ENCODE results near the gene SYTL3.

The SYTL3 gene

DNA sequence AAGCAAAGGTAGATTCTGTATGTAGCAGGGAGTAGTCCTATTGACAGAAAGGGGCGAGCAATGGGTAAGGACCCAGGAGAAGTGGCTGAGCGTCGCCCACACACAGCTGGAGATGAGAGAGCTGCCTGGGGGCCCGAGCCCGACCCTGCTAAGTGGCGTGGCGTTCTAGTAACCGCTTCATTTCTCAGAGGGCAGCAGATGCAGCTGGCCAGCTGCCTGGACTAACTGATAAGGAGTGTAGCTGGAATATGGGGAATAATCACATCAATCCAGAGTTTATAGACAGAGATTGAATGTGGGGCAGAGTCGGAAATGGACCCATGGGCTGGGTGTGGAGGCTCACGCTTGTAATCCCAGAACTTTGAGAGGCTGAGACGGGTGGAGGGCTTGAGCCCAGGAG lies 104.9 kb downstream of the SYTL3 start:
- TF ChIP-seq TAF1 (IDR thresholded peaks at IDR 0.05; ENCODE audit: borderline replicate concordance, low read depth, low read length): no peak
- no peak for TF ChIP-seq POLR2AphosphoS5 (IDR thresholded peaks at IDR 0.05; ENCODE audit: low read depth, low read length)
- TF ChIP-seq POLR2A (IDR thresholded peaks at IDR 0.05; ENCODE audit: low read depth, low read length): no peak
- FAIRE-seq: no peak
- no peak for DNase-seq (ENCODE audit: insufficient read length)

DNA sequence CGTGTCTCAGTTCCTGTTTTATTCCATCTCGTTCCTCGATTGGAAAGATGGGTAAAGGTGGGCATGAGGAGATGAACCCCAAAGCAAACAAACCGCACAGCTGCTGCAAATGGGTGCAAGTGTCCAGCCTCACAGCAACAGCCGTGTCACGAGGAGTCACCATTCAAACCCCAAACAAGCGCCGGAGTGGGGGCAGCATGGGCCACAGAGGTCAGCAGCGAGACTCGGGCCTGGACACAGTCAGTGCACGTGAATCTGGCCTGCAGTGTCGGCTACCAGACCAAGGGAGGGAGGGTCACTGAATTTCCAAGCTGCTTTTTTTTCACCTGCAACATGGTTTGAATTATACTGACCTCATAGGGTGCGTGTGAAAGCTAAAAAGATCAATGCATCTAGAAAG lies 105.8 kb downstream of the SYTL3 start:
- no peak for DNase-seq (ENCODE audit: insufficient read length)
- no peak for FAIRE-seq
- no peak for TF ChIP-seq POLR2AphosphoS5 (IDR thresholded peaks at IDR 0.05; ENCODE audit: low read depth, low read length)
- TF ChIP-seq TAF1 (IDR thresholded peaks at IDR 0.05; ENCODE audit: borderline replicate concordance, low read depth, low read length): no peak
- no peak for TF ChIP-seq POLR2A (IDR thresholded peaks at IDR 0.05; ENCODE audit: low read depth, low read length)

DNA sequence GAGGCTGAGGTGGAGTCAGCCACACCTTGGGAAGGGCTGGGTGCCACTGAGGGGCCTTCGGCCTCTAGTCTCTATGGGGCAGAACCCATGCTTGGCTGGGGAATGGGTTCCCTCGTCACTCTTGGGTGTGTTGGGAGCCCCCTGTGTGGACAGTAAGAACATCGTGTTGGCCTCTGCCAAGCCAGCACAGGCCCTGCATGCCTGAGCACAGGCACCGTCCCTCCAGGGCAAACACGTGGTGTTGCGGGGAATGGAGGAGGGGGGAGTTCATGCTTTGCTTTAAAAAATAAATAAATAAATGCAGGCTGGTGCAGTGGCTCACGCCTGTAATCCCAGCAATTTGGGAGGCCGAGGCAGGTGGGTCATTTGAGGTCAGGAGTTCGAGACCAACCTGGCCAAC lies 106.3 kb downstream of the SYTL3 start:
- FAIRE-seq: no peak
- DNase-seq (ENCODE audit: insufficient read length): no peak
- TF ChIP-seq POLR2AphosphoS5 (IDR thresholded peaks at IDR 0.05; ENCODE audit: low read depth, low read length) (no peak), POLR2A (IDR thresholded peaks at IDR 0.05; ENCODE audit: low read depth, low read length) (no peak), TAF1 (IDR thresholded peaks at IDR 0.05; ENCODE audit: borderline replicate concordance, low read depth, low read length) (no peak)

- DNase-seq (ENCODE audit: insufficient read length) (no peak), FAIRE-seq (no peak)
- no peak for TF ChIP-seq POLR2AphosphoS5 (IDR thresholded peaks at IDR 0.05; ENCODE audit: low read depth, low read length)
- no peak for TF ChIP-seq POLR2A (IDR thresholded peaks at IDR 0.05; ENCODE audit: low read depth, low read length)
- no peak for TF ChIP-seq TAF1 (IDR thresholded peaks at IDR 0.05; ENCODE audit: borderline replicate concordance, low read depth, low read length)
Measured at GRCh38 chr6:158756977-158757752, 107.3 kb downstream of the SYTL3 start.

GRCh38 chr6:158757753-158758090 lies 107.9 kb downstream of the SYTL3 start:
- no peak for DNase-seq (ENCODE audit: insufficient read length)
- TF ChIP-seq TAF1 (IDR thresholded peaks at IDR 0.05; ENCODE audit: borderline replicate concordance, low read depth, low read length): no peak
- TF ChIP-seq POLR2A (IDR thresholded peaks at IDR 0.05; ENCODE audit: low read depth, low read length): no peak
- TF ChIP-seq POLR2AphosphoS5 (IDR thresholded peaks at IDR 0.05; ENCODE audit: low read depth, low read length): no peak
- FAIRE-seq: no peak

DNA sequence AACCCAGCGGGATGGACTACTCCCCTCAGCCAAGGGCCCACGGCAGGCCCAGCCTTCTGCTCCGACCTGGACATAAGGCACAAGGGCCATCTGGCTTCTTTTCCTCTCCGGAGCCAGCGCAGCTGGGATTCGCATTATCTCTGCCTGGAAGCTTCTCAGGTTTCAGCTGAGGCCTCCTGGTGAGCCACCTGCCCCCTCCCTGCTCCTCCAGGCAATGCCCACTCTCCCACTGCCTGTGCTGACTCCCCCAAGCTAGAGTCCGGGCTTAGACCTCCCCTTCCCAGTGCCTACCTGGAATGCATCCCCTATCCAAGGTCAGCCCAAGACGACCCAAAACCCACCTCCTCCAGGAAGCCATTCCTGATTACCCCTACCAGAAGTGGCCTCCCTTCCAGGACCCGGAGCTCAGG lies 108.6 kb downstream of the SYTL3 start:
- no peak for FAIRE-seq
- DNase-seq (ENCODE audit: insufficient read length): no peak
- no peak for TF ChIP-seq TAF1 (IDR thresholded peaks at IDR 0.05; ENCODE audit: borderline replicate concordance, low read depth, low read length)
- TF ChIP-seq POLR2A (IDR thresholded peaks at IDR 0.05; ENCODE audit: low read depth, low read length): no peak
- no peak for TF ChIP-seq POLR2AphosphoS5 (IDR thresholded peaks at IDR 0.05; ENCODE audit: low read depth, low read length)

DNA sequence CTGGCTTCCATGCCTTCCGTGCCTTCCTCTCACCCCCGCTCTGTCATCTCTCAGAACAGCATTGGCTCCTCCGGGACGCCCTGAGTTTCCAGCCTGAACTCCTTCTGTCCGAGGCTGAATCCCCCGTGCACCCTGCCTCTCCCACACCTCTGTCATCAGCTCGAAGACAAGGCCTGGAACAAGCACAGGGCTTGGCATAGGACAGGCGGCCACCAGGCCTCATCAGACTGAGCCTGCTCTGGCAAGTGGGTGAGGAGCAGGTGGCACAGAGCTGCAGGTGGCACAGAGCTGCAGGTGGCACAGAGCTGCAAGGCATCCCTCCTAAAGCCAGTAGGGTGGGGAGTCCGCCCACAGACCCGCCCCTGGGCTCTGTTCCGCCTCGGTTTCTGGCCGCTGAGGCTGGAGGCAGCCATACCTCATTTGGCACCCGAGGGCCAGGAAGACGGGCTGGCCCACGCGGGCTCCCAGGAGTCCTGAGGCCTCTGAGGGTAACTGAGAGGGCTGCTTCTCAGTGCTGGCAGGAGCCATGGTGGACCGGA lies 109.2 kb downstream of the SYTL3 start:
- FAIRE-seq: no peak
- DNase-seq (ENCODE audit: insufficient read length): no peak
- TF ChIP-seq POLR2A (IDR thresholded peaks at IDR 0.05; ENCODE audit: low read depth, low read length): no peak

- FAIRE-seq (no peak), DNase-seq (ENCODE audit: insufficient read length) (no peak)
- TF ChIP-seq POLR2A (IDR thresholded peaks at IDR 0.05; ENCODE audit: low read depth, low read length) (no peak), TAF1 (IDR thresholded peaks at IDR 0.05; ENCODE audit: borderline replicate concordance, low read depth, low read length) (no peak), POLR2AphosphoS5 (IDR thresholded peaks at IDR 0.05; ENCODE audit: low read depth, low read length) (no peak)
Measured at GRCh38 chr6:158759966-158760617, 110.2 kb downstream of the SYTL3 start.

DNA sequence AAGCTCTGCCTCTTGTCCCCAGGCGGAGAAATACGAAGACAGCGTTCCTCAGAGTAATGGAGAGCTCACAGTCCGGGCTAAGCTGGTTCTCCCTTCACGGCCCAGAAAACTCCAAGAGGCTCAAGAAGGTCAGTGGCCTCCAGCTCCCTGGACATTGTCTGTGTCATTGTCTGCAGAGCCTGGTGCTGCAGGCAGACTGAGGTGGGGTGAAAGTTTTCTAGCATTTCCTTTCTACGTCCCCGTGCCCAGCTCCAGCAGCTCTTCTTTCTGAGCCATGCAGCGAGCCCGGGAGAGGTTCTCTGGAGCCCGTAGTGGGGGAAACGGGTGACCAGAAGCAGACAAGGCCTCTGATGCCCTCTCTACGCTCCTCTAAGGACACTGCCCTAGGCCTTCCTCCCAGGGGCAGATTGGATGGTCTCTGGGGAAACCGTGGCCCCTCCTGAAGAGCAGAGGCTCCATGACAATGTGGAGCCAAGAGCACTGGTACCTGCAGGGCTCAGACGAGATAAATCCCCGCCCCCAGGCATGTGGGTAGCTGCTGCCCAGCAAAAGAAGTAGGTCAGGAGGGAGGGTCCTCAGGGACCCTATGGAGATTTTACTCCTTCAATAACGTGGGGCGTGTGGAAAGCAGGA lies 110.9 kb downstream of the SYTL3 start:
- TF ChIP-seq POLR2AphosphoS5 (IDR thresholded peaks at IDR 0.05; ENCODE audit: low read depth, low read length) (no peak), POLR2A (IDR thresholded peaks at IDR 0.05; ENCODE audit: low read depth, low read length) (no peak), TAF1 (IDR thresholded peaks at IDR 0.05; ENCODE audit: borderline replicate concordance, low read depth, low read length) (no peak)
- FAIRE-seq: no peak
- DNase-seq (ENCODE audit: insufficient read length): no peak

GRCh38 chr6:158761746-158762145 lies 111.9 kb downstream of the SYTL3 start:
- TF ChIP-seq TAF1 (IDR thresholded peaks at IDR 0.05; ENCODE audit: borderline replicate concordance, low read depth, low read length) (no peak), POLR2A (IDR thresholded peaks at IDR 0.05; ENCODE audit: low read depth, low read length) (no peak), POLR2AphosphoS5 (IDR thresholded peaks at IDR 0.05; ENCODE audit: low read depth, low read length) (no peak)
- DNase-seq (ENCODE audit: insufficient read length): no peak
- no peak for FAIRE-seq

- DNase-seq (ENCODE audit: insufficient read length): no peak
- FAIRE-seq: no peak
- TF ChIP-seq POLR2AphosphoS5 (IDR thresholded peaks at IDR 0.05; ENCODE audit: low read depth, low read length) (no peak), POLR2A (IDR thresholded peaks at IDR 0.05; ENCODE audit: low read depth, low read length) (no peak), TAF1 (IDR thresholded peaks at IDR 0.05; ENCODE audit: borderline replicate concordance, low read depth, low read length) (no peak)
Measured at GRCh38 chr6:158762787-158763433, 113.1 kb downstream of the SYTL3 start.

Measured in GM12892 (cell line).